HG02759 (cell line): ENCODE data around the gene SEC16A.

Source experiments
- ATAC-seq: cut with Tn5 transposase; IDR thresholded peaks from one replicate; pipeline ENCODE4 v1.9.1; 2021; ENCODE audit warnings: mild to moderate bottlenecking, moderate library complexity; ENCODE audit not compliant: unreplicated experiment

Gene SEC16A

DNA sequence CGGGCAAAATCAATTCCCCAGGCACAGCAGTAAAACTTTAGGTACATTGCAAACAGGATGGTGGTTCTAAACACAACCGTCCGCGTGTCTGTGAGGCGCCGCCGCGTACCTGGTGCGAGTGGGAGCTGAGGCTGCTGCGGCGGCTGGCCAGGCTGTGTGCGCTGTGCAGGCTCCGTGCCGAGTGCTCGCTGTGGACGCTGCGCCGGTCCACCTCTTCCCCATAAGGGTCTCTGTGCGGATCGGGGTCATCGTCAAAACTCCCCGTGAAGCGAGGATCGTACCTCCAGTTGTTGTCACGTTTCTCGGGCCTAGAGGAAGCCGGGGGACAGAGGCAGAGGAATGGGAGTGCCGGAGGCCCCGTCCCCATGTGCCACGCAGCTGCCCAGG lies 16.7 kb downstream of the SEC16A start:
- no peak for ATAC-seq

DNA sequence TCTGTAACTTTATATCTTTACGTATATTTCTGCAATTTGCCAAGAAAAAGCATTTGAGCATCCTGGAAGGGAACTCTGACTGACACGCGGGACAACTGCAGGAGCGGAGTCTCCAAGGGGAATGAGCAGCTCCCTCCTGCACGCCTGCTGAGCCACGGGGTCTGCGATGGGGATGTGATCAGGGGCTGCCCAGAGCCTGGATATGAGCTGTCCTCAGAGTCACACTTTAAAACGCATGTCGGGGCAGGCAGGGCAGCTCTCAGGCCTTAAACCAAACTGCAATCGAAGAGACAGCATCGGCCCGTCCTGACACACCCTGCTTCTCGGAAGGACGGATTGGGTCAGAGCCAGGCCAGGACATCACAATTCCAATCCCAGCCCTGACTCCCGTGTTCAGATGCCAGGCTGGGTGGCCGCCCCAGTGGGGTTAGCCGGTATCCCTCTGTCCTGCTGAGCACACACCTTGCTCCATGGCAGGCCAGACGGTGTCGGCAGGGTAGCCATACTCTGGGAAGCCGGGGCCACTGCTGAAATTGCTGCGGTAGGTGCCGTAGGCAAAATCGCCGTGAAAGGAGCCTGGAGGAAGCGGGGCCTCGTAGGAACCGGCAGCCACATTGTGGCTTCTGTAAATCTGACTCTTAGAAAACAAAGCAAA lies 17.2 kb downstream of the SEC16A start:
- ATAC-seq: no peak

DNA sequence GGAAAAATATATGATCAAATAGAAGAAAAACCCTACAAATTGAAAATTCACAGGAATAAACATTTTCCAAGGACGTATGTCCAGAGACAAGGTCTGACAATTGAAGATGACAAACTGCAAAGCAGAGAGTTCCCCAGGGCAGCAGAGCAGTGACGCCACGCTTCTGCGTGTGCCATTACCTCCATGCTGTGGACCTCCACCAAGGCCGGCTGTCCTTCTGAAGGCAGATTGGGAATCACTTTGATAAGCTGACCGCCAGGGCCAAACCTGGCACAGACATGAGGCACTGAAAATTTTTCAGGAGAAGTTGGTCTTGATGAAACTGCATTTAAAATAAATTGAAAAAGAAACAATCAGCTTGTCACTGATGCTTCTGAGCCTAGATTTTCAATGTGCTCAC lies 18.6 kb downstream of the SEC16A start:
- no peak for ATAC-seq

DNA sequence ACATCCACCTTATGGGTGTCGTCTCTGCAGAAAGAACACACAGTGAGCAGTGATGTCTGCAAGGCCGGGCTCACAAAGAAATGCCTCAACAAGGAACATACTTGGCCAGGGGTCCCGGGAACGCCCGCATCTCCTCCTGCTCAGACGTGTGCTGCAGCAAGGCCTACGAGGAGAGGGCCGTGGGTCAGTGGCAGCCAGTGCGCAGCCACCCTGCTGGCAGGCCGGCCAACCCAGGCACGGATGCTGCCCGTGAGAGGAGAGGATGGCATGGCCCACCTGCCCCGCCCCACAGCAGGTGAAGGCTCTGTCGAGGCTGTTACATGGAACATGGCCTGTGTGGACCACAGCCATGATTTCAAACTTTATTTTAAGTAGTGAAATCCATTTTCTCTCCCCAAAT lies 19.3 kb downstream of the SEC16A start:
- ATAC-seq: no peak

DNA sequence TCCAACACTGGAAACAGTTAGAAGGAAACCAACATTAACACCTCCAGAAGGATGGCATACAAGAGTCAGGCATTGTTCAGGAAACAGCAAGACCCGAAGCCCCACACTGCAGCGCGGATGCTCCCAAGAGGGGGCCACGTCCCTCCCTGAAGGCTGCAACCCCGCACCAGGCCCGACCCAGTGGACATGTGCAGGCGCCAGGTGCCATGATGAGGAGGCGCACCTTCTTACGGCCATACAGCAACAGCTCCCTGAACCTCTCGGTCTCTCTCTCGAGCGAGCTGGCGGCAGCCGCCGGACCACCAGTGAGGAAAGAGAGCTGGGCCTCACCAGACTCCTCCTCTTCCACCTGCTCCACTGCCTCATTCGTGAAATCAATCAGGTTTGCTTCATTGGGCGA lies 20.2 kb downstream of the SEC16A start:
- no peak for ATAC-seq

DNA sequence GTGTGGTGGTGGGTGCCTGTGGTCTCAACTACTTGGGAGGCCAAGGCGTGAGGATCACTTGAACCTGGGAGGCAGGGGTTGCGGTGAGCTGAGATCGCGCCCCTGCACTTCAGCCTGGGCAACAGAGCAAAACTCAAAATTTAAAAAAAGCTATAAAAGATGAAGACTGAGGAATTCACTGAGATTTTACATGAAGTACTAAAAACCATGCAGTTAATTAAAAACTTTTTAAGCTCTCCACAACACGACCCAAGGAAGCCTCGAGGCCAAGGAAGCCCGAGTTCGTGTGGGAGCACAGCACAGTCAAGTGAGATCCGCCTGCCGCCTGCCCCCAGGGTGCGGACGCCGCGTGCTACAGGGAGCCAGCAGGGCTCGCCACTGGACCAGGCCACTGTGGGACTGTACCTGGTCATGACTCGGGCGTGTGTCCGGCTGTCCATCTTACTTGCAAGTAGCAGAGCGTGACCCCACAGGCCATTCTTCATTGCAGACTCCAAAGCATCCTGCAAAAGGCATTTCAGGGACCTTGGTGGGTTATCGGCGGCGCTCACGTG lies 22.0 kb downstream of the SEC16A start:
- no peak for ATAC-seq

DNA sequence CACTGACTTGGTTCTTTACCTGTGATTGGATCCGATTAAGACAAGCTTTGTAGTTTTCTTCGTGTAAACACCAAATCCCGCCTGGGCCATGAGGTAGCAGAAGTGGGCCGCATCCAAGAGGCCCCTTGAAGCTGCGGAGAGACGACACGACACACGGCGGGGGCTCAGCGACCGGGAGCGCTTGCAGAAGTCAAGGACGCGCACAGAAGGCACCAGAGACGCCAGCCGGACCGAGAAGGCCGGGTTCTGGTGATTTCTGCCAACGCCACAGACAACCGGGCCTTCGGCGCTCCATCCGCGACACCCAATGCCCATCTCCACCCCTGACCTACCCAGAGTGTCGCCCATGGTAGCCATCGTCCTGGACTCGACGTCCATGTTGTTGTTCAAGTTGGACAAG lies 23.4 kb downstream of the SEC16A start:
- no peak for ATAC-seq

DNA sequence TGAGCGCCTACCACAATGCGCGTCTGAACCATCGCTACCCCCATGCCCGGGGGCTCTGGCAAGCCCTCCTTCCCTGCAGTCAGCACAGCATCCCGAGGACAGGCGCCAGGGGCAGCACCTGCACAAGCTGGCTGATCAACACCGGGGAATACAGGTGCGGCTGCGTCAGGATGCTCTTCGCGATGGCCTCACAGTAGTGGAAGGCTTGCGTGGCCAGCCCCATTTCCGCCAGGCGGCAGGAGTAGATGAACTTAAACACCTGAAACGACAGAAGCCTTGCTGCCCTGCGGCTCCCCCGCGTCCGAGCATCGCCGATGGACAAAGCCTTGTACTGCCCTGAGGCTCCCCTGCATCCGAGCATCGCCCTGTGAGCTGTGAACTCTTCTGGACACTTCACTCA lies 25.5 kb downstream of the SEC16A start:
- ATAC-seq: no peak

DNA sequence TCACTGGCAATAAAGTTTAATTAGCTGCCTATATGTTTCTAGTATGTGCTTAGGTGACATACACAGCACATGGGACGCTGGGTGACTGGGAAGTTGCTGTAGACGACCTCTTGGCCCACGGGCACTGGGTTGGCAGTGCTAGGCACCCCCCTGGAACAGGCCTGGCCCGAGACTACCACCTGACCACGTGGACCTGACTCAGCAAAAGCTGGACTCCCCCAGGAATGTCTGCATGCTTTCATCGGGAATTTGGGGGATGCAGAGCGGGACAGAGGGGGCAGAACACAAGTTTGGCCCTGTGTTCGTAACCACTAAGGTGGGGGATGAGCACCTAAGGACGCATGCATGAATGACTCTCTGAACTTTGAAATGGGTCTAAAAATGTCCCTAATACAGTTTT lies 26.6 kb downstream of the SEC16A start:
- ATAC-seq: no peak

DNA sequence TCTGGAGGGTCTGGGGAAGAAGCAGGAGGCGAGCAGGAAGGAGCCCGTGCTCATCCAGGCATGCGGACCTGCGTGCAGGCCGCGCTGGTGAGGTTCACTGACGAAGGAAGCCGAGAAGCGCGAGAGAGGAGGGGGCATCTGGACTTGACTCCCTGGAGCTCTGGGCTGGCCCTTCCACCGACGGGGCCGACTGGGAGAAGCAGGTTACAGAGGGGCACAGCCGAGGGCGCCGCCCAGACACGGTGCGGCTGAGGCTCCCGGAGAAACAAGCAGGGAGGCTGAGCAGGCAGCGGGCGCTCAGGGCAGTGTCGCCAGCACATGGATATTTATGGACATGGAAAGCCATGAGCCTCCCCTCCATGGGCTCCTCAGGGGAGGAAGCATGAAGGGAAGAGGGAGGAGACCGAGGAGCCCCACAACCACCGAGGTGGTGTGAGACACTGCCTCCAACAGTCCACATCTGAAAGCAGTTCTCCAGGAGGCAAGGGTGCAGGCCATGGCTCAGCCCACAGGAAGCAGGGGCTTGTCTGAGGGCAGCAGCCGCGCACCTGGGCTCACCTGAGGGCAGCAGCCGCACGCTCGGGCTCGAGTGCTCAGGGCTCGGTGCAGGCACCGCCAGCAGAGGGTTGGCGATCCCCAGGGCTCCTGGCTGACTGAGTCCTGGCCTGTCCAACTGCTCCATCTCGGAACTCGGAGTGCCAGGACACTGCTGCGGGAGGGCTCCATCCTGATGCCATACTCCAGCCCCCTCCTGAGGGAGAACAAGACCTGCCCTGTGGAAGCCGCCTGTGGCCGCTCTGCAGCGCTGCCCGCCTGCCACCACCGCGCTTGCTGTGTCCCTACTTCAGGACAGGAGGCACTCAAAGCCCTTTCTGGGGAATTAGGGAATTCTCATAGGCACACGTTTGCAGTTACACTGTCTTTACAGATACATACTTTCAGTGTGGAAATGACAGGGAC lies 27.5 kb downstream of the SEC16A start:
- ATAC-seq: no peak

DNA sequence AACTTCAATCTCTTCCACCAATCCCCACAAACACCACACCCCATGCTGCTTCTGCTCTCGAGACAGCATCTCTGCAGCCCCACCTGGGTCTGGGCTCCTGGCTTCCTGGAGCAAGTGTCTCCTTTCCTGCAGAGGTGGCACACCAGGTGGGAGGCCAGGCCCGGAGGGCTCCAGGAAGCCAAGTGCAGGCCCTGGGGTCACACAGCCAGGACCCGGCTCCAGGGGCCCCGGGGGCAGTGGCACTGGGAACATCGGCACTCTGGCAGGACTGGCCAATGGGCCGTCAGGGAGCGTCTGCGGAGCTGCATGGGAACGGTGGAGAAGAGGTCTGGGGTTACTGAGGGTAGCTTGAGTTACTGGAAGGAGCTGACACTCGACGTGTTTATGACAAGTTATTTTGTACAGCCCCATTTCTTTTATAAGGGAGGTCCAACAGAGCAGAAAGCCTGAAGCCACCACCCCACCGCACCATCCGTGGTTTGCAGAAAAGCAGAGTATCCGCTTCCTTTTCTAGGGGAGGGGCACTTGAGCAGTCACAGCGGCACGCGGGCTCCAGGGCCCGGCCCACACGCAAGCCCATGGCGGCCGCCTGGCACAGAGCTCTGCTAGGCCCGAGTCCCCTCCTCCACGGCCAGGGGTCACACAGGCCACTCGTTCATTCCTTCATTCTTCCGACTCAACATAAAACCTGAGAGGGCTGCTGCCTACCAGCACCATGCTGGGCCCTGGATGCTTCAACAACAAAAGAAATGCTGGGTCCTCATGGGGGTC lies 28.6 kb downstream of the SEC16A start:
- ATAC-seq: no peak

DNA sequence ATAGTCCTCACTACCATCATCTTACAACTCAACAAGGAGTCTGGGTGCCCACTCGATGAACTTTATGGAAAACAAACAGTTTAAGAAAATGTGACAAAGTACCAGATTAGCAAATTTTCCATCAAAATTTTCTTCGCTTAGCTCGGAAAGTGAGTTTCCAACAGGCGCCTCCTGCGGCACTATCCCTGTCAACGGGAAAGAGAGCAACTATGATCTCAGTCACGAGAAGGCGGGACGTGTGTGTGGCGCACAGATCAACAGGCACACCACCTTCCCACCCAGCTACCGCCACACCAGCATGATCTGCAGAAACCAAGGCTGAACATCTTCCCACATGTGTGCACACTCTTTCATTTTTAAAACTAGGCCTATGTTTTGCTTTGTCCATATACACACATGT lies 29.5 kb downstream of the SEC16A start:
- no peak for ATAC-seq

DNA sequence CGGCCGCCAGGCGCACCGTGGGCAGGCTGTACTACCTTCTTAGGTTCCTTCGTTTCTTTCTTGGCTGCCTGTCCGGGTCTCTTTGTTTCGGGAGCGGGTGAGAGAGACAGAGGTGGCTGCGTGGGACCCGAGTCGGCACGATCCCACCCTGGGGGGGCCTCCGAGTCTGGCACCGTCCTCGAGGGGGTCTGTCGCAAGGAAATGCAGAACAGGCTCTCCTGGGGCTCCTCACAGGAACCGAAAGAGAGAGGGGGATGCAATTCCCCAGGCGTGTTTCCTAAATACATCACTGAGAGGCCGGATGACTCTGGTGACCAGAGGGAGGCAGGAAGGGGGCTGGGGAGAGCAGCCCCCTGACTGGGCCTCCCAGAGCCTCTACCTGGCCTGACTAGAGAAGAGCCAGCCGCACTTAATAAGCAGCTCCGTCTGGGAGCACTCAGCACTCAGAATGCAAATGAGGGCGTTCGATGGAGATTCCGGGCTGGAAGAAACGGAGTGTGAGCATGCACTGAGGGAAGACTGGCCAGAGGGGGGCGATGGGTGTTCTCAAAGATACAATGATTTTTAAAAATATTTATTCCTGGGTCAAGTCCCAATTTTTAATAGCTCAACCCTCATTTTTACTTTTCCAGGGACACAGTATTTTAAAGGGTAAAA lies 31.5 kb downstream of the SEC16A start:
- ATAC-seq: no peak

DNA sequence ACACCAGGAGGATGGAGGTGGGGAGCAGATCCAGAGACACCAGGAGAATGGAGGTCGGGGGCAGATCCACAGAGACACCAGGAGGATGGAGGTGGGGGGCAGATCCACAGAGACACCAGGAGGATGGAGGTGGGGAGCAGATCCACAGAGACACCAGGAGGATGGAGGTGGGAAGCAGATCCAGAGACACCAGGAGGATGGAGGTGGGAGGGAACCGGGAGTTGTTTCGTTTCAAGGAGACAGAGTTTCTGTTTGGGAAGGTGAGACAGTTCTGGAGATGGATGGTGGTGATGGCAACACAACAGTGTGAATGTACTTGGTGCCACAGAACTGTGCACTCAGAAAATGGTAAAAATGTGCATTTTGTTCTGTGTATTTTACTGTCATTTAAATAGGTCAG lies 34.2 kb downstream of the SEC16A start:
- ATAC-seq: no peak

DNA sequence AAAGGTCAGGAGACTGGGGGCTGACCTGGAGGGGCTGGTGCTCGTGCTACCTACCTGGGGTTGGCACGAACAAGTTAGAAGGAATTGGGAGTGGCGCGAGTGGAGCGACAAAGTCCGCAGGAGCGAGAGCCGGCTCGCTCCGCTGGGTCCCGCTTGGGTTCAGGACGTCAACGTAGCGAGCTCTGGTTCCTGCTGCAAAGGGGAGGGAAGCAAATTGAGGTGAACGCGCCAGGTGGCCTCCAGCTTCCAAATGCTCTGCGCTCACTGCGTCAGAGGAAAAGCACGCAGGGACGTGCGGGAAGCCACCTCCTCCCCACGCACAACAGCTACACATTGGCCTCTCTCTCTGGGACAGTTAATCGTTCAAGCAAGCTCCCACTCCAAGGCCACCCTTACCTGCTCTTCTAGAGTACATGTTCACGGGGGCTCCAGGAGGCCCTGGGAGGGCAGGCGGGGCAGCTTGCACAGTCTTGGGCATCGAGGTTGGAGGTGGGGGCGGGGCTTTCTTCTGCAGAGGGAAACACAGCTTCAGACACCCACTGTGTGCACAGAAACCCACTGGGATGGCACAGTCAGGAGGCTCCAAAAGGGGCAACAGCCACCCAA lies 35.6 kb downstream of the SEC16A start:
- ATAC-seq: no peak

DNA sequence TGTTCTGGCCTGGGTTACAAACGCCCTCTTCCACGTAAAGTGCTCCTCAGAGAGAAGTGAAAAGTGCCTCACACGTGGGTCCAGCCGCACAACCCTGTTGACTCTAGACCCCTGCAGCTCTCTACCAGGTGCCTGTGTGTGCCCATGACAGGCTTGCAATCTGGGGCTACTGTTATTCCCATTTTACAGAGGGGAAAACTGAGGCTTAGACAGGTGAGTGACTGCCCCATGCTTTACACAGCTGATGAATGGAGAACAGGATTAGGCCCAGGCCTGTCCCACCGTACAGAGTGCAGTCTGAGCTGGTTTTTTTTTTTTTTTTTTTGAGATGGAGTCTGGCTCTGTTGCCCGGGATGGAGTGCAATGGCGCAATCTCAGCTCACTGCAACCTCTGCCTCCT lies 37.0 kb downstream of the SEC16A start:
- no peak for ATAC-seq

DNA sequence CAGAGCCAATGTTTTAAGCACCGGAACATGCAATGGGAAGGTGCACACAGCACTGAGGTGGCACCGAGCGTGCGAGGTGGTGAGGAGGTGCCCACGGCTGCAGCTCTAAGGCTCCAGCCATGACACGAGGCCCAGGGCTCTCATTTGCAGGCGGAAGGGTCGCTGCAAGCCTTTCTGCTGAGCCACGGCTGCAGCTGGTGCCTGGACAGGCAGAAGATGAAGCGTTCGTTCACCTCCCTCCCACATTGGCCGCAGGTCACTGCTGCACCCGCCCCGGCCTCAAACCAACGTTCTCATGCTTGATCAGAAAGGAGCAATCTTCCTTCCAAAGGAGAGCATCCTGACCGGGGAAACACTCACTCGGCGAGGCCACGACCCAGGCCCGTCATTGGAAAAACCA lies 38.7 kb downstream of the SEC16A start:
- no peak for ATAC-seq

DNA sequence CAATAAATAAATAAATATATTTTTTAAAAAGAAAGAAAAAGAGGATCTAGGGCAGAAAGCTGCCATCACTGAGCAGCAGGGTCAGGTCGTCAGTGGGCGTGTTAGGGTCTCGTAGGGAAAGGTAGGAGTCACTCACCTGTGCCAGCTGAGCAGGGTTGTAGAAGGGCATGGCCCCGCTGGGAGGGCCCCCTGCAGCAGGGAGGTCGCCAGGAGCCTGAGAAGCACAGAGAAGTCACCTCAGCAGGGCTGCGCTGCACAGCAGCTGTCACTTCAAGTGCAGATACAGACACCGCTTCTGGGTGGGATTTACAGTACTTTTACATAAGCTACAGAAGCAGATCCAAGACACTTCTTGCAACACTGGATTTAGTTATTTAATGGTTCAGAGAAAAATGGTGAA lies 39.2 kb downstream of the SEC16A start:
- no peak for ATAC-seq

DNA sequence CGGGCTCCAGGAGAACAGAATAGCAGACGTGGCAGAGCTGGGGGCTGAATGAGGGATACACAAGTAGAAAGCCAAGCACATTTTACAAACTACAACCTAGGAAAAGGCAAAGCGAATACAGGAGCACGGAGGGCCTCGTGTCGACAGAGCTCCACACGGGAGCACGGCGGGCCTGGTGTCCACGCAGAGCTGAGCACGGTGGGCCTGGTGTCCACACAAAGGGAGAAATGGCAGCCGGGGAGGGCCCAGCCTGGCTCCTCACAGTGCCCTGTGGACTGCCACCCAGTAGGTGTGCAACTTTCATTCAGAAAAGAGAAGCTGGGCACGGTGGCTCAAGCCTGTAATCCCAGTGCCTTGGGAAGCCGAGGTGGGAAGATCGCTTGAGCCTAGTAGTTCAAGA lies 39.8 kb downstream of the SEC16A start:
- no peak for ATAC-seq

DNA sequence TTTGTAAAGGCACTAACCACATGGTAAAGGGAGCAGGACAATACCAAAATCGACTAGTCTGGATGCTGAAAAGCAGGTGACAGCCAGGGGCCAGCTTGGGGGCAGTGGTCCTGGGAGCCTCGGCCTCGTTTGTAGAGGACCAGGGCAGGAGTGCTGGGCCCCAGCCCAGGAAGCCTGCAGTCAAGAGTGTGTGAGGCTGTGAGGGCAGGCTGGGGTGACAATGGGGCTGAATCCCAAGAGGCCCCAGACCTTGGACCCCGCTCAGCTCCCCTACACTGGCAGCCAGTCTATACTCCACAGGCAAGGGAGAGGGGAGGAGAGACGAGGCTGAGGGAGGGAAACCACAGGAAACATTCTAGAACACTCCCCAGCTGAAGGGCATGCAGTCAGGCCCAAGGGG lies 40.6 kb downstream of the SEC16A start:
- no peak for ATAC-seq
